ENCODE results near the gene ELANE. TPM values are rescaled to one million over a fixed set of nuclear protein-coding genes. Genes with fewer than 3 reads are reported as not detected.

ELANE gene
- not detected for total RNA-seq

DNA sequence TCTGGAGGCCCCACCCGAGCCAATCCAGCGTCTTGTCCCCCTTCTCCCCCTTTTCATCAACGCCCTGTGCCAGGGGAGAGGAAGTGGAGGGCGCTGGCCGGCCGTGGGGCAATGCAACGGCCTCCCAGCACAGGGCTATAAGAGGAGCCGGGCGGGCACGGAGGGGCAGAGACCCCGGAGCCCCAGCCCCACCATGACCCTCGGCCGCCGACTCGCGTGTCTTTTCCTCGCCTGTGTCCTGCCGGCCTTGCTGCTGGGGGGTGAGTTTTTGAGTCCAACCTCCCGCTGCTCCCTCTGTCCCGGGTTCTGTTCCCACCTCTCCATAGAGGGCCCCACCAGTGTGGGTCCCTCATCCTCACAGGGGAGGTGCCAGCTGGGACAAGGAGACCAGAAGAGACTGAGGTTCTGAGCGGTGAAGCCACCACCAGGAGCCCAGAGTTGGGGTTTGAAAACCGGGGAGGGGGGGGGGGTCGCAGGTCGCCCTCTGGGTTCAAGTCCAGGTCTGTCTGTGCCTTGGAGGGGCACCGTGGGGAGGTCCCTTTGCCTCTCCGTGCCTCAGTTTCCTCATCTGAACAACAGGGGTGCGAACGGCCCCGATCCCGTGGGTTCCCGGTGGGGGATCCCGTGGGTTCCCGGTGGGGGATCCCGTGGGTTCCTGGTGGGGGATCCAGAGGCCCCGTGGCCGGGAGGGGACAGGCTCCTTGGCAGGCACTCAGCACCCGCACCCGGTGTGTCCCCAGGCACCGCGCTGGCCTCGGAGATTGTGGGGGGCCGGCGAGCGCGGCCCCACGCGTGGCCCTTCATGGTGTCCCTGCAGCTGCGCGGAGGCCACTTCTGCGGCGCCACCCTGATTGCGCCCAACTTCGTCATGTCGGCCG, at the start of gene ELANE:
ELANE (plus strand) TSS at position 168 of the 878 bp plus-strand sequence; CDS start at position 194, 26 bp downstream.
- CTCF ChIA-PET, result no interaction called here
- DNase-seq, result no peak
- H3K4me3 Mint-ChIP-seq, result no peak within 1 kb of the TSS
- H3K27ac Mint-ChIP-seq, result no peak within 1 kb of the TSS
- no peak for ATAC-seq
- peaks cover 4% of the 10 kb centered on the region for H3K27me3 Mint-ChIP-seq
- H3K9me3 Mint-ChIP-seq (ENCODE audit: low read depth), result no peaks in the 10 kb centered on the region
- H3K36me3 Mint-ChIP-seq, result no peaks in the 10 kb centered on the region
- H3K4me1 Mint-ChIP-seq, result no peaks in the 10 kb centered on the region

DNA sequence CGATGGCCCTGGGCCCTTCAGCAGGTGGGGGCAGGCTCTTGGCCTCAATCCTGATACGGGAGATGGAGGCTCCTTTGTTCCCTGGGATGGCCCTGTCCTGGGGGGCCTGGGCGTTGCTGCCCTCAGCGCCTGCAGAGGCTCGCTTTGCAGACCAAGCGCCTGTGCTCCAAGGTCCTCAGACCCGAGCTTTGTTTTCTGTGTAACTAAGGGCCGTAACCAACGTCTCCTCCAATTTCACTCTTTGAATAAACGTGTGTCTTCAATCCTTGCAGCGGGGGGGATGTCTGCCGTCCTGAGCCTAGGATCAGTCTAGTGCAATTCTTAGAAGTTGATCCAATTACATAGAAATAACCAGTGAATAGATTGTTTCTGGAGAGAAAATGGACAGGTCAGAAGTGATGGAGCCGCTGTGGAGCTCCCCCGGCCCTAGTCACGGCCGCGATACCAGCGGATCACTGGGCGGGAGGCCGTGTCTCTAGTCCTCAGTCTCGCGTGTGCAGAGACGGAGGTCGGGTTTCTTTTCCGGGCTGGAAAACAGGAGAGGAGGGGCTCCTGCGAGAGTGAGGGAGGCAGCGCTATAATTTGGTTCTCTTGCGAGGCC, 49.5 kb upstream of the ELANE start:
- no peaks in the 10 kb centered on the region for H3K27me3 Mint-ChIP-seq
- no peak for ATAC-seq
- CTCF ChIA-PET, result interaction anchor here (1.1 kb wide), 1 partner anchor 121 kb away, joined by 3 read pairs; no protein-coding TSS in a partner anchor
- no peak overlapping the region for H3K27ac Mint-ChIP-seq
- no peaks in the 10 kb centered on the region for H3K9me3 Mint-ChIP-seq (ENCODE audit: low read depth)
- peaks cover 57% of the 10 kb centered on the region for H3K36me3 Mint-ChIP-seq
- DNase-seq, result no peak
- H3K4me3 Mint-ChIP-seq, result peak overlapping the region; percentile 20
- H3K4me1 Mint-ChIP-seq, result peaks cover 46% of the 10 kb centered on the region

DNA sequence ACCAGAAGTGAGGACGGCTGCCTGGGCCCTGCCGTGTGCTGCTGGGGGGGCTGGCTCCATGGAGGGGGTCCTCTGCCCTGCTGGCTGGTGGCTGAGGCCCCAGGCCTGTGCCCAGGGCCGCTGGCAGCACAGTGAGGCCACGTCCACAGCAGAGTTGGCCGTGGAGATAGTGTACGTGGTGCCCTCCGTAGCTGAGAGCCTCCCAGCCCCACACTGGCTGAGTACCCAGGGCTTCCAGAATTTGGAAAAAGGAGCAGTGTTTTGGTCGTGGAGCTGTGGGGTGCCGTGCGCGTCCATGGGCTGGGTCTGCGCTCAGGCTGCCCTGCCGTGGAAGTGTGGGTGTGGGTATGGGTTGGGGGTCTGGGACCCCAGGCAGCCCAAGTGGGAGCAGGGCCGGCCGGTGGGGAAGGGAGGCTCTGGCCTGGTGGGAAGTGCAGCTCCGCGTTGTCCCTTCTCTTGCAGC, 49.0 kb upstream of the ELANE start:
- peaks cover 49% of the 10 kb centered on the region for H3K4me1 Mint-ChIP-seq
- H3K36me3 Mint-ChIP-seq, result peaks cover 62% of the 10 kb centered on the region
- peak overlapping the region; percentile 15 for H3K27ac Mint-ChIP-seq
- no peaks in the 10 kb centered on the region for H3K9me3 Mint-ChIP-seq (ENCODE audit: low read depth)
- DNase-seq, result no peak
- ATAC-seq, result no peak
- H3K4me3 Mint-ChIP-seq, result no peak overlapping the region
- CTCF ChIA-PET, result interaction anchor here (1.1 kb wide), 1 partner anchor 121 kb away, joined by 3 read pairs; no protein-coding TSS in a partner anchor
- H3K27me3 Mint-ChIP-seq, result no peaks in the 10 kb centered on the region

DNA sequence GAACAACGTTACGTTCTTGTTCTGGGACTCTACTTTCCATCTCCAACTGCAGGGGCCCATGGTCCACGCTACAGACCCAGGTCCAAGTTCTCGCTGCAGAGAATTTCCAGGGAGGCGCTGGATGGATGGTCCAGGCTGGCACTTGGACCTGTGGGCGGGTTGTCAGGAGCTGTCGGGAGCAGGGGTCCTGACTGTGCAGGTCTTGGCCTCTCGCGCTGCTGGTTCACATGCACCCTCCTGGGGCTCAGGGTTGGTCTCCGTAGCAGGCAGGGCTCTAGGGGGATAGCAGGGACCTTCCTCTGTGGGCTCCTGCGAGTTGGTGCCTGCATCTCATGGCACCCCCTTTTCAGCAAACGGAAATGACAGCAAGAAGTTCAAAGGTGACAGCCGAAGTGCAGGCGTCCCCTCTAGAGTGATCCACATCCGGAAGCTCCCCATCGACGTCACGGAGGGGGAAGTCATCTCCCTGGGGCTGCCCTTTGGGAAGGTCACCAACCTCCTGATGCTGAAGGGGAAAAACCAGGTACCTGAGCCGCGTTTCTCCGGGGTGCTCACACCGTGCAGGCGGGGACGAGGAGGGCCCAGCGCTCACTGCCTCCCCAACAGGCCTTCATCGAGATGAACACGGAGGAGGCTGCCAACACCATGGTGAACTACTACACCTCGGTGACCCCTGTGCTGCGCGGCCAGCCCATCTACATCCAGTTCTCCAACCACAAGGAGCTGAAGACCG, 48.3 kb upstream of the ELANE start:
- Mint-ChIP-seq H3K27me3 (no peaks in the 10 kb centered on the region), H3K36me3 (peaks cover 58% of the 10 kb centered on the region), H3K4me1 (peaks cover 49% of the 10 kb centered on the region), H3K9me3 (ENCODE audit: low read depth) (no peaks in the 10 kb centered on the region), H3K27ac (peak overlapping the region; percentile 15), H3K4me3 (no peak overlapping the region)
- ATAC-seq (no peak), DNase-seq (no peak)
- CTCF ChIA-PET, result no interaction called here

DNA sequence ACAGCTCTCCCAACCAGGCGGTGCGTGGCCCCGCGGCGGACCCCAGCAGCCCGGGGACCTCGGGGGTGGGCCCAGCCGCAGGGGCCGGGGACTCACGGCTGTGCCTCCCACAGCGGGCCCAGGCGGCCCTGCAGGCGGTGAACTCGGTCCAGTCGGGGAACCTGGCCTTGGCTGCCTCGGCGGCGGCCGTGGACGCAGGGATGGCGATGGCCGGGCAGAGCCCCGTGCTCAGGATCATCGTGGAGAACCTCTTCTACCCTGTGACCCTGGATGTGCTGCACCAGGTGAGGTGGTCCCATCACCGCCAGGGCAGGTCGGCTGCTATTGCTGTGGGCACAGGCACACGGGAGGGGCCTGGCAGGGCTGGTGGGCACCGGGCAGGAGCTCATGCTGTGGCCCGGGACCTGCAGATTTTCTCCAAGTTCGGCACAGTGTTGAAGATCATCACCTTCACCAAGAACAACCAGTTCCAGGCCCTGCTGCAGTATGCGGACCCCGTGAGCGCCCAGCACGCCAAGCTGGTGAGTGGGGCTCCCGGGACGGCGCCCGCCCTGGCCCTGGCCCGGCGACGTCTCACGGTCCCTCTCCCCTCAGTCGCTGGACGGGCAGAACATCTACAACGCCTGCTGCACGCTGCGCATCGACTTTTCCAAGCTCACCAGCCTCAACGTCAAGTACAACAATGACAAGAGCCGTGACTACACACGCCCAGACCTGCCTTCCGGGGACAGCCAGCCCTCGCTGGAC, 47.5 kb upstream of the ELANE start:
- ATAC-seq, result no peak
- Mint-ChIP-seq H3K36me3 (peaks cover 52% of the 10 kb centered on the region), H3K4me1 (peaks cover 48% of the 10 kb centered on the region), H3K4me3 (no peak overlapping the region), H3K9me3 (ENCODE audit: low read depth) (no peaks in the 10 kb centered on the region), H3K27me3 (no peaks in the 10 kb centered on the region), H3K27ac (no peak overlapping the region)
- DNase-seq, result no peak
- CTCF ChIA-PET, result no interaction called here

DNA sequence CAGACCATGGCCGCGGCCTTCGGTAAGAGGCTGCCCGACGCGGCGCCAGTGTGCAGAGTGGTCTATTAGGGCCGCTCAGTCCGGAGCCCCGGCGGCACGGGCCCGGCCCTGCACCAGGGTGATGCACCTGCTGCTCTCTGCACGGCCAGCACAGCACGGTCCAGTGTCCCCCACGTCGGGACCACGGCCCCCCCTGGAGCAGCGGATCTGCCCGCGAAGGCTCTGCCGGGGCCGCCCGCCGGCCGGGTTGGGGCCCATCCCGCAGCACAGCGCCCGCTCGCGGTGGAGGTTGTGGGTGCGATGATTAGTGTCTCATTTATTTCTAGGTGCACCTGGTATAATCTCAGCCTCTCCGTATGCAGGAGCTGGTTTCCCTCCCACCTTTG, 46.9 kb upstream of the ELANE start:
- H3K4me1 Mint-ChIP-seq, result peaks cover 43% of the 10 kb centered on the region
- no peak overlapping the region for H3K4me3 Mint-ChIP-seq
- CTCF ChIA-PET, result no interaction called here
- H3K36me3 Mint-ChIP-seq, result peaks cover 54% of the 10 kb centered on the region
- no peaks in the 10 kb centered on the region for H3K27me3 Mint-ChIP-seq
- DNase-seq (no peak), ATAC-seq (no peak)
- H3K9me3 Mint-ChIP-seq (ENCODE audit: low read depth), result no peaks in the 10 kb centered on the region
- no peak overlapping the region for H3K27ac Mint-ChIP-seq

DNA sequence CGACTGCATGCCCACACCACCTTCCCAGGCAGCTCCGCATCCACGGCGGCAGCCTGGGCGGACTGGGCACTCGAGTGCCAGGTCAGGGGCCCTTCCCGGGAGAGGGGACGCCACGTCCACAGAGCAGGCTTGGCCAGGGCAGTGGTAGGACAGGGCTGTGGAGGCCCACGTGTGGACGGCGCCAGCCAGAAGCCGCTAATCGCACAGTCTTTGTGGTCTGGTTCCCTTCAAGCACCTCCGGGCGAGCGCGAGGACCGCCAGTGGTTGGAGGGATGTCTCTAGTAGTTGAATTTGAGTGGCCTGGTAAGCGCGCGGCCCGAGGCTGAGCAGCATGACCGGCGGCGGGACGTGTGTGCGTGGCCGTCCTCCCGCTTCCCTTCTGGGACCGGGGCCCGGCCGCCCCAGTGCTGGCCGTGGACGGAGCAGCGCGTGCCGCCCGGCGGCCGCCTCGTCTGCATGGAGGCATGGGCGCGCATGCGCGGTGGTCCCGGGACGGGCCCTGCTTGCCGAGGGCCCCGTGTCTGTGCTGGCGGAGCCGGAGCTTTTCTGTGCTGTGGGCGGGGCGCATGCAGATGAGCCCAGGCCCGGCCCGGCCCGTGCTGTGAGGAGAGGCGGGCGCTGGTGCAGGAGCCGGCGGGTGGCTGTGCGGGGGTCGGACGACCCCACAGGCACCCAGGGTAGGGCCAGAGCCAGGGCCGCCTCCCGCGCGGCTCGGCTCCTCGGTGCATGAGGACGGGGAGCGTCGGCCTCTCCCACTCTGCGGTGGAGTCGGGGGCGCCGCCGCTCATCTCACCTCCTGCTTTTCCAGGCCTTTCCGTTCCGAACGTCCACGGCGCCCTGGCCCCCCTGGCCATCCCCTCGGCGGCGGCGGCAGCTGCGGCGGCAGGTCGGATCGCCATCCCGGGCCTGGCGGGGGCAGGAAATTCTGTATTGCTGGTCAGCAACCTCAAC, 46.2 kb upstream of the ELANE start:
- CTCF ChIA-PET, result no interaction called here

DNA sequence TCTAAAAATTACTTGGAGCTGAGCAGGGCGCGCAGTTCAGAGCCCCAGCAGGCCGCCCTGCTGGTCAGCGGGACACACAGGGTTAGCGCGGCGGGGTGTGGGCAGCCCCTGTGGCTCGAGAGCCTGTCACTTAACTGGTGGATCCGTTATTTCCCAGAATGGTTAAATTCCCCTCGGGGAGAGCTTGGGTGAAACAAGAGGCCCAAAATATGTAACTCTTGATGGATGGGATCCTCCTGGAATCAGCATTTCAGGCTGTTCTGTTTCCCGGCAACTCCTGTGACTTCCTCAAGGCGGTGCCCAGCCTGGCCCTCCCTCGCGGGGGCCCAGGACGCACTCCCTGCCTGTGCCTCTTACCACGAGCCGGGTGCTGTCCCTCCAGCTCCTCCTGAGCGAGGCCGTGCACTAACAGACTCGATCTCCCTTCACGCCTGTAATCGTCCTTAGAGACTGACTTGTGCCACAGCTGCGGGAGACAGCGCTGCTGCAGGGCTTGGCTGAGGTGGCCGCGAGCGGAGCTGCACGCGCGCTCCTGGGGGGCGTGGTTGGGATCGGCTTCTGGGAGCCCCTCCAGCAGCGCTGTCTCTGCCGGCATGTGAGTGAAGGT, 45.2 kb upstream of the ELANE start:
- Mint-ChIP-seq H3K36me3 (peaks cover 56% of the 10 kb centered on the region), H3K27me3 (no peaks in the 10 kb centered on the region), H3K4me1 (peaks cover 27% of the 10 kb centered on the region), H3K27ac (no peak overlapping the region), H3K4me3 (no peak overlapping the region), H3K9me3 (ENCODE audit: low read depth) (no peaks in the 10 kb centered on the region)
- CTCF ChIA-PET, result no interaction called here
- DNase-seq (no peak), ATAC-seq (no peak)

More for the DNA sequence above, 46.2 kb upstream of the ELANE start:
- no peak for ATAC-seq
- Mint-ChIP-seq H3K36me3 (peaks cover 52% of the 10 kb centered on the region), H3K27ac (no peak overlapping the region), H3K4me3 (no peak overlapping the region), H3K9me3 (ENCODE audit: low read depth) (no peaks in the 10 kb centered on the region), H3K27me3 (no peaks in the 10 kb centered on the region), H3K4me1 (peaks cover 37% of the 10 kb centered on the region)
- no peak for DNase-seq

DNA sequence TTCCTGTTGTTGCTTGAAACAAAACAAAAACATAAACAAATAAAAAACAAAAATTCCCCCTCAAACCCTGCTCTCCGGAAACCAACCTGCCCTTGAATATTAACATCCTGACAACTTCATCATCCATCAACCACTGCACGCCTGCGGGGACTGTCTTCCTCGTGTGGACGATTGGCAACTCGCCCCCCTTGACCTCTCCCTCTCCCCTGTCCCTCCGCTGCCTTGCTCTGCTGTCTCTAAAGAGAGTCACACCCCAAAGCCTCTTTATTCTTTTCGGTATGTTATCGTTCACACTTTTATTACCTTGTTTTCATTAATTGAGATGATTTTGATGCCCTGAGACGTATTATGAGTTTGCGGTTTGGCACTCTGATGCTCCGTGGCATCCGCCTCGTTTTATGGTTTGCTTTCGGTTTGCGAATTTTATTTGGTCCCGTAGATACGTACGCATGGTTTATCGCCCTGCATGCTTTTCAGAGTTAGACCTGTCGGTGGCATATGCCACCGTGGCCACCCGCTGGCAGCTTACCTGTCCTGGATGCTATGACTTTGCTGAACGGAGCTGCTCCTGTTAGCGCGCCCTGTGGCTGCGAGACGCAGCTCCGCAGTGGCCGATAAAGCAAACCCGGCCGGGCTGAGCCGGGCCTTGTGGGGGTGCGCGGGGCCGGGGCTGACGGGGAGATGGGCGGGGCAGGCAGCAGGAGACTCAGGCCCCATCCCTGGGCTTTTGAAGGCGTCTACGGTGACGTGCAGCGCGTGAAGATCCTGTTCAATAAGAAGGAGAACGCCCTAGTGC, 44.3 kb upstream of the ELANE start:
- Mint-ChIP-seq H3K4me1 (peaks cover 19% of the 10 kb centered on the region), H3K4me3 (no peak overlapping the region), H3K27me3 (no peaks in the 10 kb centered on the region), H3K36me3 (peaks cover 53% of the 10 kb centered on the region), H3K9me3 (ENCODE audit: low read depth) (no peaks in the 10 kb centered on the region), H3K27ac (peak overlapping the region; percentile 51)
- DNase-seq, result no peak
- CTCF ChIA-PET, result no interaction called here
- ATAC-seq, result no peak

DNA sequence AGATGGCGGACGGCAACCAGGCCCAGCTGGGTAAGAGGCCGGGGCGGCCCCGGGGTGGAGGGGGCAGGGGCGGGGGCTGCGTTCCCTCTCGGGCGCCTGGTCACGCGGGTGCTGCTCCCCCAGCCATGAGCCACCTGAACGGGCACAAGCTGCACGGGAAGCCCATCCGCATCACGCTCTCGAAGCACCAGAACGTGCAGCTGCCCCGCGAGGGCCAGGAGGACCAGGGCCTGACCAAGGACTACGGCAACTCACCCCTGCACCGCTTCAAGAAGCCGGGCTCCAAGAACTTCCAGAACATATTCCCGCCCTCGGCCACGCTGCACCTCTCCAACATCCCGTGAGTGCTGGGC, 43.7 kb upstream of the ELANE start:
- CTCF ChIA-PET, result no interaction called here
- no peaks in the 10 kb centered on the region for H3K9me3 Mint-ChIP-seq (ENCODE audit: low read depth)
- ATAC-seq, result no peak
- H3K36me3 Mint-ChIP-seq, result peaks cover 53% of the 10 kb centered on the region
- no peak overlapping the region for H3K4me3 Mint-ChIP-seq
- H3K27me3 Mint-ChIP-seq, result no peaks in the 10 kb centered on the region
- no peak for DNase-seq
- no peak overlapping the region for H3K27ac Mint-ChIP-seq
- H3K4me1 Mint-ChIP-seq, result peaks cover 15% of the 10 kb centered on the region

DNA sequence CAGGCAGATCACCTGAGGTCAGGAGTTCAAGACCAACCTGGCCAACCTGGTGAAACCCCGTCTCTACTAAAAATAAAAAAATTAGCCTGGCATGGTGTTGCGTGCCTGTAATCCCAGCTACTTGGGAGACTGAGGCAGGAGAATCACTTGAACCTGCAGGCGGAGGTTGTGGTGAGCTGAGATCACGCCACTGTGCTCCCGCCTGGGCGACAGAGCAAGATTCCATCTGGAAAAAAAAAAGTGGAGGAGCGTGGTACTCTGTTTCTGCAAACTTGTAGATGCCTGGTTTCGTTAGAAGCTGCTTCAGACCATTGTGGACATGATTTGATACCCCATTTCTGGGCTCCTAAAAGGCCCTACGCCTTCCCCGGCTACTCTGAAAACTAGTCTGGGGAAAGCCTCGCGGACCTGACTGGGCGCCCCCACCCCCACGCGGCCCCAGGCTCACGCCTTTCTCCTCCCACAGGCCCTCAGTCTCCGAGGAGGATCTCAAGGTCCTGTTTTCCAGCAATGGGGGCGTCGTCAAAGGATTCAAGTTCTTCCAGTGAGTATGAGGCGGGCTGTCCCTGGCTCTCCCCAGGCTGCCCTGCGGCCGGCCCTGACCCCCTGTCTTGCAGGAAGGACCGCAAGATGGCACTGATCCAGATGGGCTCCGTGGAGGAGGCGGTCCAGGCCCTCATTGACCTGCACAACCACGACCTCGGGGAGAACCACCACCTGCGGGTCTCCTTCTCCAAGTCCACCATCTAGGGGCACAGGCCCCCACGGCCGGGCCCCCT, 41.8 kb upstream of the ELANE start:
- no peak for ATAC-seq
- no peaks in the 10 kb centered on the region for H3K27me3 Mint-ChIP-seq
- DNase-seq, result no peak
- no peaks in the 10 kb centered on the region for H3K9me3 Mint-ChIP-seq (ENCODE audit: low read depth)
- H3K4me3 Mint-ChIP-seq, result no peak overlapping the region
- peaks cover 10% of the 10 kb centered on the region for H3K4me1 Mint-ChIP-seq
- peaks cover 48% of the 10 kb centered on the region for H3K36me3 Mint-ChIP-seq
- no peak overlapping the region for H3K27ac Mint-ChIP-seq
- CTCF ChIA-PET, result no interaction called here
